Measurements from ENCODE around the gene IRX2. TPM values are rescaled to one million over a fixed set of nuclear protein-coding genes. Genes with fewer than 3 reads are reported as not detected.

Gene IRX2
- total RNA-seq, 1 experiment from 2014 or later: not detected

DNA sequence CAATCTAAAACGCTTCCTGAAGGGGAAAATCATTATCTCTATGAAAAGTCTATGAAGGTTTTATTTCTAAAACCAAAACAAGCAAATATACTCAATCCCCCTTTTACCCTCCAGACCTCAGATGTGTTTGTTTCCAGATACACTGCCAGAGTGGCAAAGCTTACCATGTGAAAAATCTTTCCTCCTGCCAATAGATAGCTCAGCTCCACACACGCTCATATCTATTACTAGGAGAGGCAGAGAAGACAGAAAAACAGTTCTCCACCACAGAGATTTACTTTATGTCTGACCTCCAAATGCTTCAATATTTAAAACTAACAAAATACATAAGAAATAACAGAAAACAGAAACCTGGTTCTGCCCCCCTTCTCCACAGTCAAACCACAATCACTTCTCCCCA is 7.0 kb downstream of the IRX2 start:
- Histone ChIP-seq H3K4me1 (ENCODE audit: insufficient read depth, low read length, poor library complexity, severe bottlenecking) (no peaks in the 10 kb centered on the region), H3K4me3 (ENCODE audit: low read depth, low read length, poor library complexity, severe bottlenecking) (no peak overlapping the region), H3K9me3 (ENCODE audit: low read depth, low read length, poor library complexity, severe bottlenecking) (peaks cover 28% of the 10 kb centered on the region), H3K27me3 (replicated peaks; ENCODE audit: insufficient read depth, low read depth, low read length, poor library complexity) (no peaks in the 10 kb centered on the region), H3K36me3 (ENCODE audit: insufficient read depth, low read length, poor library complexity, severe bottlenecking) (no peaks in the 10 kb centered on the region), H3K27ac (ENCODE audit: low read depth, low read length, poor library complexity, severe bottlenecking) (no peak overlapping the region)
- no peak for TF ChIP-seq EZH2 (IDR thresholded peaks at IDR 0.05; ENCODE audit: borderline replicate concordance, low read depth, low read length, poor library complexity, severe bottlenecking)
- TF ChIP-seq, protein P1, sequence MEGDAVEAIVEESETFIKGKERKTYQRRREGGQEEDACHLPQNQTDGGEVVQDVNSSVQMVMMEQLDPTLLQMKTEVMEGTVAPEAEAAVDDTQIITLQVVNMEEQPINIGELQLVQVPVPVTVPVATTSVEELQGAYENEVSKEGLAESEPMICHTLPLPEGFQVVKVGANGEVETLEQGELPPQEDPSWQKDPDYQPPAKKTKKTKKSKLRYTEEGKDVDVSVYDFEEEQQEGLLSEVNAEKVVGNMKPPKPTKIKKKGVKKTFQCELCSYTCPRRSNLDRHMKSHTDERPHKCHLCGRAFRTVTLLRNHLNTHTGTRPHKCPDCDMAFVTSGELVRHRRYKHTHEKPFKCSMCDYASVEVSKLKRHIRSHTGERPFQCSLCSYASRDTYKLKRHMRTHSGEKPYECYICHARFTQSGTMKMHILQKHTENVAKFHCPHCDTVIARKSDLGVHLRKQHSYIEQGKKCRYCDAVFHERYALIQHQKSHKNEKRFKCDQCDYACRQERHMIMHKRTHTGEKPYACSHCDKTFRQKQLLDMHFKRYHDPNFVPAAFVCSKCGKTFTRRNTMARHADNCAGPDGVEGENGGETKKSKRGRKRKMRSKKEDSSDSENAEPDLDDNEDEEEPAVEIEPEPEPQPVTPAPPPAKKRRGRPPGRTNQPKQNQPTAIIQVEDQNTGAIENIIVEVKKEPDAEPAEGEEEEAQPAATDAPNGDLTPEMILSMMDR (conservative IDR thresholded peaks at IDR 0.05; ENCODE audit: low read depth, low read length): no peak
- BruUV-seq (replicated peaks): no TSS peak
- ChIA-PET POLR2A (ENCODE audit: low non-redundant PET) (no interaction called here), CTCF (no interaction called here)
- intact Hi-C loops (cut with micrococcal nuclease; ENCODE audit: unreplicated experiment): no loop called here
- no peak for DNase-seq (ENCODE audit: low spot score)

DNA sequence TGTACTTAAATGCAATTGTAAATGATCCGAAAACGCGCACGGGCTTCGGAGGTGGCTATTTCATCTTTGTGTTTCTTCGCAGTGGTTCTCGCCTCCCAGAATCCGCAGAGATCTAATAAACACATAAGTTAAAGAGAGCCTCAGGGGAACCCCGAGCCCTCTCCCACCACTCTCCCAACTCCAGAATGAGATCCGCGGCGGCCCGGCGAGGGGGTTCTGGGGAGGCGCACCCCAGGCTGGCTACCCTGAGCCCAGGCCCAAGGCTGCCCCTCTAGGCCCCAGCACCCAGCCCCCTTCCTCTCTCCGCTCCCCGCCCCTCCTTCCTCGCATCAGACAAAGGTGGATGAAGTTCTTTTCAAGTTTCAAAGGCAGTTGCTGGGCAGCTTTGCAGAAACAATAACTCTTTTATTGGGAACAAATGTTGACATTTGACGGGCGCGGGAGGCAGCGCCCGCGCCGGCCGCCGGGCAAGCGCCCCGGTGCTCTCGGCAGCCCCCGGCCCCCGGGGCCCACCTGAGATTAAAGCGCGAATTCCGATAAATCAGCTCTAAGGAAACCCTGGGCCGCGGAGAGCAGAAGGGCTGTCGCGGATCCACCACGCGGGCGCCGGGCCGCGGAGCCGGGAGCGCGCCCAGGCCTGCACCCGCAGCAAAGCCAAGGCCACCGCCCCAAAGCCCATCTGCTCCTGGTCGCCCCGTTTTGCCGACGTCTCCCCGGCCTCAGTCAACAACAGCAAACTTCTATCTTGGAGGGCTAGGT is 8.4 kb downstream of the IRX2 start:
- H3K9me3 ChIP-seq (ENCODE audit: low read depth, low read length, poor library complexity, severe bottlenecking): peaks cover 27% of the 10 kb centered on the region
- H3K27ac ChIP-seq (ENCODE audit: low read depth, low read length, poor library complexity, severe bottlenecking): no peak overlapping the region
- no peaks in the 10 kb centered on the region for H3K27me3 ChIP-seq (replicated peaks; ENCODE audit: insufficient read depth, low read depth, low read length, poor library complexity)
- DNase-seq (ENCODE audit: low spot score): no peak
- POLR2A ChIA-PET (ENCODE audit: low non-redundant PET): no interaction called here
- no peak for TF ChIP-seq EZH2 (IDR thresholded peaks at IDR 0.05; ENCODE audit: borderline replicate concordance, low read depth, low read length, poor library complexity, severe bottlenecking)
- TF ChIP-seq, protein P1 (conservative IDR thresholded peaks at IDR 0.05; ENCODE audit: low read depth, low read length): no peak
- H3K36me3 ChIP-seq (ENCODE audit: insufficient read depth, low read length, poor library complexity, severe bottlenecking): no peaks in the 10 kb centered on the region
- no TSS peak for BruUV-seq (replicated peaks)
- H3K4me3 ChIP-seq (ENCODE audit: low read depth, low read length, poor library complexity, severe bottlenecking): no peak overlapping the region
- intact Hi-C loops (cut with micrococcal nuclease; ENCODE audit: unreplicated experiment): no loop called here
- CTCF ChIA-PET: no interaction called here
- no peaks in the 10 kb centered on the region for H3K4me1 ChIP-seq (ENCODE audit: insufficient read depth, low read length, poor library complexity, severe bottlenecking)

DNA sequence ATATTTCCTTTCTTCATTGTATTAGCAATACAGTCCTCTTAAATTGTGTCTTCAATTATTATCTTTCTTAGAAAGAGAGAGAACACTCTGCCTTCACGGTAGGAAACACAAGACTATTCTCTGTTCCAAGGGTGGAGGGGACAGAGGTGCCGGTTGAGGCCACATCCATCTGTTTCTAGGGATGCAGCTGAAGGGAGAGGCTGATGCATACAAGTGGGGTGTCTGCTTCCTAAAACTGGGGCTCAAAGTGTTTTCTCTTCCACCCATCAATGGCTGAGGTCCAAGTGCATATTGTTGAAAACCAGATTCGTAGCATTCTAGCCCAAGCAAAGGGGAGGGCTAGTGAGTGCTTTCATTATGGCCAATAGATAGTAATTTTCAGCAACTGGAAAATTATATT is 9.5 kb downstream of the IRX2 start:
- intact Hi-C loops (cut with micrococcal nuclease; ENCODE audit: unreplicated experiment): no loop called here
- H3K27me3 ChIP-seq (replicated peaks; ENCODE audit: insufficient read depth, low read depth, low read length, poor library complexity): no peaks in the 10 kb centered on the region
- H3K4me3 ChIP-seq (ENCODE audit: low read depth, low read length, poor library complexity, severe bottlenecking): no peak overlapping the region
- DNase-seq (ENCODE audit: low spot score): no peak
- BruUV-seq (replicated peaks): no TSS peak
- CTCF ChIA-PET: no interaction called here
- peaks cover 18% of the 10 kb centered on the region for H3K9me3 ChIP-seq (ENCODE audit: low read depth, low read length, poor library complexity, severe bottlenecking)
- no peaks in the 10 kb centered on the region for H3K4me1 ChIP-seq (ENCODE audit: insufficient read depth, low read length, poor library complexity, severe bottlenecking)
- no peaks in the 10 kb centered on the region for H3K36me3 ChIP-seq (ENCODE audit: insufficient read depth, low read length, poor library complexity, severe bottlenecking)
- no peak overlapping the region for H3K27ac ChIP-seq (ENCODE audit: low read depth, low read length, poor library complexity, severe bottlenecking)
- POLR2A ChIA-PET (ENCODE audit: low non-redundant PET): no interaction called here
- TF ChIP-seq, protein P1 (conservative IDR thresholded peaks at IDR 0.05; ENCODE audit: low read depth, low read length): no peak

All from A673 (cell line).